GM21381 (cell line): ENCODE results near the gene SPAG5.

ENCODE experiments used
- ATAC-seq: cut with Tn5 transposase; IDR thresholded peaks from one replicate; pipeline ENCODE4 v1.9.1; 2021; ENCODE audit warnings: mild to moderate bottlenecking, moderate library complexity; ENCODE audit not compliant: unreplicated experiment

Gene SPAG5

DNA sequence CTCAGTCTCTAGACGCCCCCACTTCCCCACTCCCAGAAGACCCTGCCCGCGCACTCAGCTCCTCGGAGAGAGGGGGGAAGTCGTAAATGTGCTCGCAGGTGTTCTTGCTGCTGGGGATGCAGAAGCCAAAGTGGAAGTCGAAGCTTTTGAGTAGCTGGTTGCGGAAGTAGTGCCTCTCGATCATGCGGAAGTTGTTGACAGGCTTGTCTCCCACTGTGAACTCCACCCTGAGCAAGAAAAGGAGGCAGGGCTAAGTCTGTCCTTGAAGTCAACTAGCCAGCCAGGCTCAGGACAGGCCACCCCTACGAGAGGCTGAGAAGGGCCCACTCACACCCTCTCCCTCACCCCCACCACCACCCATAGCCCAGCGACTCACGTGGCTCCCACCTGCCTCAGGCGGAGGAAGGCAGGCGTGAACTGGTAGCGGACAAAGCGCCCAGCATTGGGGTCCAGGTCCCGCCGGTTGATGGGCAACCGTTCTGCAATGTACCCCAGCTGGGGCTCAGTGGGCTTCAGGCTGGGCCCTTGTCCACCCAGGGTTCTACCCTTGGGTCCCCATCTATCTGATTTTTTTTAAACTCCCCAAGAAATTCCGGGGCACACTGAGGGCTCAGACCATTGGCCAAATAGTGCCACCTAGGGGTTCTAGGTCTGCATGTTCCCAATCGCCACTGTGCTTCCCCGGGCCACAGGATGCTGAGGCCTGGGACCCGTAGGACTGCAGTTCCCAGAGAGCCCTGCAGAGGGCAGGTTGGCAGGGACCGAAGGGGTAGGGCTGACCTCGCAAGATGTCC lies 51.0 kb downstream of the SPAG5 start:
- no peak for ATAC-seq

GRCh38 chr17:28547096-28547622 lies 51.7 kb downstream of the SPAG5 start:
- ATAC-seq, result no peak

- no peak for ATAC-seq
Observed at GRCh38 chr17:28545787-28546415, 52.9 kb downstream of the SPAG5 start.

- ATAC-seq, result no peak
Observed at GRCh38 chr17:28545141-28545503, 53.7 kb downstream of the SPAG5 start.

- no peak for ATAC-seq
Observed at GRCh38 chr17:28544402-28545140, 54.3 kb downstream of the SPAG5 start.

GRCh38 chr17:28541439-28541838 lies 57.4 kb downstream of the SPAG5 start:
- no peak for ATAC-seq

DNA sequence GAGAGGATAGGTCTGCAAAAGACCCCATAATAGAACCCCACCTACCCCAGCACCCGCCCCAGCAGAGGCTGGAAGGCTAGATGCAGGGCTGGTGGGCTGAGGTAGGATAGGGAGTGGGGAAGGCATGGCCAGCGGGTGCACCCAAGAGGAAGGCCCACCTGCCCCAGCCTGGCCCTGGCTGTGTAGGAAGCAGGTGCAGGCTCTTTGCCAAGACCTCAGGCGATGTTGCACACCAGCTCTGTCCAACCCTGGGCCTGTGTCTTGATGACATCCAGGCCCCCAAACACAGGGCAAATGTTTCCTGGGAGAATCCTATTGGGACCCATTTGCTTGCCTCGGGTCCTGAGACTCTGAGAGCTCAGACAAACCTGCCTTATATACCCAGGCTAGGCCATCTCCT lies 58.6 kb downstream of the SPAG5 start:
- ATAC-seq, result no peak

DNA sequence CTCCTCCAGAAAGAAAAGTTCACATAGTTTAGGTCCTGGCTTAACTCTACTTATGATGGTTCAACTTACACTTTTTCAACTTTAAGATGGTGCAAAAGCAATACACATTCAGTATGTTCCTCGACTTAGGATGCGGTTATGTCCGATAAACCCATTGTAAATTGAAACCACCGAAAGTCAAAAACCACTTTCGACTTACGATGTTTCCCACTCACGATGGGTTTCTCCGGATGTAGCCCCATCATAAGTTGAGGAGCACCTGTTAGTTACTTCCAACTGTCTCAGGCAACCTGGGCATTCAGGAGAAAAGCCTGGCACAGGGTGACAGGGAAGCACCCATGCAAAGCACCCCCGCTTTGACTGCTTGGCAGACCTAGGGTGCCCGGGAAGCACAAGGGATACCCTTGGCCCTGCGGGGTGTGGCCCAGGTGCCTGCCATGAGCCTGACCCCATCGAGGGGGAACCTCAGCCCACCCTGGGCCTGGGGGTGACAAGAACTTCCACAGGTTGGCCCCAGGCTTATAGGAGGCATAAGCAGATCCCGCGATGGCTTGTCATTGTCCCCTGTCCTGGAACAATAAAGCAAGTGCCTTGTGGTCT lies 60.4 kb downstream of the SPAG5 start:
- no peak for ATAC-seq

DNA sequence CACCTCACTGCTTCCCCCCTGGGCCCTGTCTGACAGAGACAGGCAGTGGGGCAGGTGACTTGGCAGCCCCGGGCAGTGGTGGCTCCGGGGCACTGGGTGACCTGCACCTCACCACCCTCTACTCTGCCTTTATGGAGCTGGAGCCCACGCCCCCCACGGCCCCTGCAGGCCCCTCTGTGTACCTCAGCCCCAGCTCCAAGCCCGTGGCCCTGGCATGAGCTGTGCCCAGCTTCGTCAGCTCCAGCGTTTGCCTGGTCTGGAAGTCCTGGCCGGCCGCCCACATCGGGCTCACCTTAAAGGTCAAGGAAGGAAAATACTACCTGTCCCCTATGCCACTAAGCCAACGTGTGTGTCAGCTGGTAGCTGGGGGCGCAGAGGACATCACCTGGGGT lies 61.6 kb downstream of the SPAG5 start:
- no peak for ATAC-seq

- no peak for ATAC-seq
Observed at GRCh38 chr17:28536532-28537218, 62.1 kb downstream of the SPAG5 start.

- ATAC-seq, result no peak
Observed at GRCh38 chr17:28534740-28535375, 64.0 kb downstream of the SPAG5 start.

- no peak for ATAC-seq
Observed at GRCh38 chr17:28533091-28533807, 65.6 kb downstream of the SPAG5 start.

GRCh38 chr17:28532050-28532960 lies 66.5 kb downstream of the SPAG5 start:
- ATAC-seq, result no peak

DNA sequence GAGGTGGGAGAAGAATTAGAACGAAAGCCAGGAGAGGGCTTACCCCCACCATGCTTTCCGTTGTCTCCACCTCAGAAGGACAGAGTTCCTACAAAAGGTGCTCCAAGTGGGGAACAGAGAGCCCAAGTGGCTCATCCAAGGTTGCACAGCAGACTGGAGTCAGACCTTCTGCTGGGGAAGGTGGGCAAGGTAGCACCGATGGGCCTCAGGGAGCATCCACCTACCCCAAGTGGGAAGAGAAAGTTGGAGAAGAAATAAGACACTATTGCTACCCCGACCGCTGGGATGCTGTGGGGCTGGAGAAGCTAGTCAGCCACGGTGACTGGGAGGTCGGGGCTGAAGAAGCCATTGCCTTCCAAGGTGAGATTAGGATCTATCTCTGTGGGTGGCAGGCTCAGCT lies 67.9 kb downstream of the SPAG5 start:
- no peak for ATAC-seq

- ATAC-seq, result no peak
Observed at GRCh38 chr17:28530250-28530649, 68.6 kb downstream of the SPAG5 start.

DNA sequence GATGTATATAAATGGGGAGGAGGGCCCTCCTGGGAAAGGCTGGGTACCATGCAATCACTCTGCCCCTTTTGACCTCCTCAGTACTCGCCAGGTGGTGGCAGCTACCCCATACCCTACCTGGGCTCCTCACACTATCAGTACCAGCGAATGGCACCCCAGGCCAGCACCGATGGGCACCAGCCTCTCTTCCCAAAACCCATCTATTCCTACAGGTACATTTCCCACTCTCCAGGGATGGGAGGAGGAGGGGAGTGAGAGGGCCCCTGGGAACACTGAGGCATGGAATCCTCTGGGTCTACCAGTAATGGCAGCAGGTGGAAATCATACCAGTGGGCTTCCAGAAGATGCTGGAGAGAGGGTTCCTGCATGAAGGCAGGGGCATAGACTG lies 69.8 kb downstream of the SPAG5 start:
- ATAC-seq, result no peak

DNA sequence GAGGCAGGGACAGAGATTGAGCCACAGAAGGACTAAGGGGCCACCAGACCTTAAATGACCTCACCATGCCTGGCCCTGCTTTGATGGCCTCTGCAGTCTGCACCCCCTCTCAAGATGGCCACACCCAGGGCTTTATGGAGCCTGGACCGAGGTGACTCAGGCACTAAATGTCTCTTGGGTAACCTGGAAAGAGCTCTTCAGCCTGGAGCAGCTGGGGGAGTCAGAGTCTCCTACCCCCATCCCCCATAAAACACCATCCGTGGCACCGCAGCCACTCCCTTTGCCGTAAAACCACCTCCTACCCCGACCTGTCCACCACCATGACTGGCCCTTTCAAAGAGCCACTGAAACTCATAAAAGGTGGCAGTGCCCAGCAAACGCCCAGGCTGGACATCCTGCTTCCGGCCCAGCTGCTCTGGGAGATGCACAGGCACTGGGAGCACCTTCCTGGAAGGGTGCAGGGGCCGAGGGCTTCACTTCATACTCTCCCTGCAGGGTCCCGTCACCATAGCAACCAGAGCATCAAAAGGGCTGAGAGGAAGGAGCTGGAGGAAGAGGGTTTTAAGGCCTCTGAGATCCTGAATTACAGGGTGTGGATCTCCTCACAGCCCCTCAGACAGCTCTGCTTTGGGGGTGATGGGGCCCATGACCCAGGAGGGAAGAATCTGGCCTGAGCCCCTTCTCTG lies 70.4 kb downstream of the SPAG5 start:
- ATAC-seq, result no peak

DNA sequence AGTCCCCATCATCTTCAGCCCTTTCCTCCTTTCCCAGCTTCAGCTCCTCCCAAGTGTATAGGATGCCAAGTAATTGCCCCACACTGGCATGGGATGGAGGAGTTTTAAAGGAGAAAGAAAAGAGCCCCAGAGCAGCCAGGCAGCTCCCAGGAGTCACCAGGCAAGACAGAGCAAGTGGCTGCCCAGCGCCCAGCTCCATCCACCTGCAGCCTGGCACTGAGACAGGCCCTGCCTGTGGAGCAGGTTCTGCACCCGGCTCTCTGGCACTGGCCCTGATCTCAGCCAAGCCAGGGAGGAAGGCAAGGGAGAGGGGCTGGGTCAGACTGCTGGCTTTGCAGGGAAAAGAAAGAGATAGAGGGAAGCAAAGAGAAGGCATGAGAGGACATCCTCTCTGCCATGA lies 71.0 kb downstream of the SPAG5 start:
- no peak for ATAC-seq
